HG03280 (cell line): ENCODE measurements around the gene PEX14.

ENCODE experiments used
- ATAC-seq: cut with Tn5 transposase; IDR thresholded peaks from one replicate; pipeline ENCODE4 v1.9.1; 2021; ENCODE audit warnings: mild to moderate bottlenecking, moderate library complexity; ENCODE audit not compliant: unreplicated experiment

Gene PEX14

DNA sequence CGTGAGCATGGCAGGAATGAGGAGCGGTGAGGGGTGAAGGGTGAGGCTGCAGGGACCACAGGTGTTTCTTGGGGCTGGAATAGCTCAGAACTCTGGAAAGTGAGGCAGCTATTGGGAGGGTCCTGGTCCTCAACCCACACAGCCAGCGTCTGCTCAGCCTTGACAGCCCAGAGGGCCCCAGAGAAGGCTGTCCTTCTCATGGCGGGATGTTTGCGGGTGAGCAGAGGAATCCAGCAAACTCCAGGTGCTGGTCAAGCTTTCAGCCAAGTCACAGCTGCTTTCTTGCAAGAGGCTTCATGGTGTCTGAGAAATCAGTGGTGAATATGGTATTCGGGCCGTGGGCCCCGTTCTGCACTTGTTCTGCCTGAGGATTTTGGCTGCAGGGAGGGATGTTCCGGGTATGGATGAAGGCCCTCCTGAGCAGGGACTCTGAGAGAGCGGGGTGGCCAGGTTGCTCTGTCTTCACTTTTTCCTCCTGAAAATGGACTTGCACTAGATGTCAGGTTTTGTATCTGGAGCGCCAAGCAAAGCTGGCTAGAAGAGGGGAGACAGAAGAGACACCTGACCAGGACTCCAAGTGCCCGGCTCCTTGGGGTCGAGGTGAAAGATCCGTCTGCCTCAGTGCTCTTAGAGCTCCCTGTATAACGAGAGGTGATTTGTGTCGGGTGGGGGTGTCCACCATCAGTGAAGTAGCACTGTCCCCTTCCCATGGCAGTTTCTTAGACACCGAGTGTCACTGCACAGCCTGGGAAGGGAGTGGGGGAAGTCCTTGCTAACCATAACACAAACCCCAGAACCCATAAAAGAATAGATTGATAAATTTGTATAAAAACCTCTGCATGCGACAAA lies 139.9 kb downstream of the PEX14 start:
- ATAC-seq = no peak

DNA sequence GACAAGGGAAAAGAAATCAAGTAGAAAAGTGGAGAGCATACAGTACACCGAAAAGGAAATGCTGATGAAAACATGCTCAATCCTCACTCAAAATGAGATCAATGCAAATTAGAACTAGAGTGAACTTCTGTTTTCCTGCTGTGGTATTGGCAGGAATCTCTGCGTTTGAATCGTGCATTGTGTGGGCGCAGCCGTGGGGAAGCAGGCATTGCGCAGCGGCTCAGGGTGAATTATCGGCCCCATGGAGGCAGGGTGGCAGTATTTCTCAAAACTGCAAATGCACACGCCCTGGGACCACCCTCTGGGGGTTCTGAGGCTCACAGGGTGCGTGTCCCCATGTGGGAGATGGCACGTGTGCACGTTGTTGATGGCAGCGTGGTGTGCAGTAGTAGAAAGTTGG lies 140.6 kb downstream of the PEX14 start:
- no peak for ATAC-seq

DNA sequence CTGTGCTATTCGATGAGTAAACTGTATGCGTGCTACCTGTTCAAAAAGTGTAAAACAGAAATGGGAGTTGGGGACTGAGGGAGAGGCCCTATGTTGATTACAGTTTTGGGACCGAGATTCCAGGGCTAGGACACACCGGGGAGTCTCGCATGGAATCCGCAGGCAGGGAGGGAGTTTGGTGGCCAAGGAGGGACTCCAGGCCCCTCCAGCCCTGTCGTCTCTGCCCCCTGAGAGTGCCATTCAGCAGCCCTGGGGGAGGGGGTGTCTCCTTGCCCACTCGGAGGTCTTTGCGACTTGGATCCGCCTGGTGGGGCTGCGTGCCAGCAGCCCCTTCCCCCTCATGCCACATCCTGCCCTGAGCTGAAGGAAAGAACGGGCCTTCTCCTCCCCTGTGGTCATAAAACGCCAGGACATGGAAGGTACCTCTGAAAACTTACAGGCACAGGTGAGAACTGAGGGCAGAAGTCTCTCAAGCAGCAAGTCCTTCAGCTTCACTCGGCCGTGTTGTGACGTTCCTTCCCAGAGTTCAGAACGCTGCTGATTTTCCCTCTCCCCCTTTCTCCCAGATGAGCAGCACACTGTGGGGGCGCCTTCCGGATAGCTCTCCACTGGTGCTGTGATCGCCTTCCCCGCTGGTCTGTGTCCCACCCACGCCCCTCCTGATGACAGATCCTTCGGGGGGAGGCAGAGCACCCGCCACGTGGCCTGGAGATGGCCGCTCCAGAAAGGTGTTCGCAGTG lies 141.4 kb downstream of the PEX14 start:
- ATAC-seq = no peak

DNA sequence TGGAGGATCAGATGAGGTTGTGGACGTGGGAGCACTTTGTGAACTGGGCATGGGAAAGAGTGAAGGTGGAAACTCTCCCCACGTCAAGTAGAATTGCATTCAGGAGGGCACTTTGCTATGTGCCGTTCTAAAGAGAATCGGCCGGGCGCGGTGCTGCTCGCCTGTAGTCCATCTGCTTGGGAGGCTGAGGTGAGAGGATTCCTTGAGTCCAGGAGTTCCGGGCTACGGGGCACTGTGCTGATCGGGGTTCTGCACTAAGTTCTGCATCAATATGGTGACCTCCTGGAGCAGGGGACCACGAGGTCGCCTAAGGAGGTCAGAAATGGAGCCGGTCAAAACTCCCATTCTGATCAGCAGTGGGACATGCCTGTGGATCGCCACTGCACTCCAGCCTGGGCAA lies 141.9 kb downstream of the PEX14 start:
- ATAC-seq = no peak

DNA sequence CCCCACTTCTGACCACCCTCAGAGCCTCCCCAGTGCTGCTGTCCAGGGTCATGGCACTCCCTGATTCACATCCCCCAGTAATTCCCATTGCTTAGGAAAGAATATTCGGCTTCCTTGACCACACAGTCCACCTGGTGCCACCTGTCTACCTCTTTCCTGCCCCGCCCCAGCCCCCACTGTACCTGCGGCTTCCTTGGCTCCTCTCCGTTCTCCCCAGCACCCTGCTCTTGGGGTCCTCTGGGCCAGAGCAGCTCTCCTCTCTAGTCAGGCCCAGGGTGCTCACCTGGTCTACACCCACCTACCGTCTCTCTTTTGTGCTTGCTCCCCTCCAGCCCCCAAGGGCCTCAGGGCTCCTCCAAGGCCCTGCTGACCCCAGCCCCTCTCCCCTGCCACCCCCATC lies 142.6 kb downstream of the PEX14 start:
- ATAC-seq = no peak

DNA sequence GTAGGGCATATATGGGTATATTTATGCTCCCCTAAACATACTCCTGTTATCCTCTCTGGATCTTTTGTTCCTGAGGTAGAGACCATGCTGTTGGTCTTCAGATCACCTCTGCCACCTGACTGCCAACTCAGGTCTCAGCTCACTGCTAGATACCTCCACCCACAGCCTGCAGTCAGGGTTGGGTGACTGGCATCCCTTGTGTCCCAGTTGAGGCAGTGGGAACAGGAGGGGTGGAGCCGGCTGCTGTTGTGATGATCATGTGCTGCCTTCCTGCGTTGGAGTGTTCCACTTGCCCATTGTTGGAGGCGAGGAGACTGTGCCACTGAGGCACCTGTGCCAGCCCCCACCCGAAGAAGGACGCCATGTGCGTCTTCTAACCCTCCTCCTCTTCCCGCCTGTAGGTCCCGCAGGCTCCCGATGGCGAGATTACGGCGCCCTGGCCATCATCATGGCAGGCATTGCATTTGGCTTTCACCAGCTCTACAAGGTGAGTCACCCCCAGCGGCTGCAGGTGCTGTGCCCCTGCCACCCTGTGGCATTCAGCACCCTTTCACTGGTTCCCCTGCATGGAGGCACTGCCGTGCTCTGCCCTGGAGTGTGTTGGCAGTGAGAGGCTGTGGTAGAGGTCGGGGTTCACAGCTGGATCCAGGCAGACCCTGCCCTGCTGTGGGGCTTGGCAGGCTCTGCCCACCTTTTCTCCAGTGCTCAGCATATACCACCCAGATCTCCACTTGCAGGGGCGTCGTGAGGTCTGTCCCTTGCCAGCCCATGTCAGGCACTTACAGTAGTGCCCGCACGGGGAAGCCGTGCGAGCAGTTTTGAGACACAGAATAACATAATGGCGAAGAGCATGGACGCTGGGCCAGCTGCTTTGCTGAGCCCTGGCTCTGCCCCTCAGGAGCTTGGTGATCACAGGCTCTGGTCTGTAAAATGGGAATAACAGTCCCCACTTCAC lies 143.5 kb downstream of the PEX14 start:
- ATAC-seq = no peak

DNA sequence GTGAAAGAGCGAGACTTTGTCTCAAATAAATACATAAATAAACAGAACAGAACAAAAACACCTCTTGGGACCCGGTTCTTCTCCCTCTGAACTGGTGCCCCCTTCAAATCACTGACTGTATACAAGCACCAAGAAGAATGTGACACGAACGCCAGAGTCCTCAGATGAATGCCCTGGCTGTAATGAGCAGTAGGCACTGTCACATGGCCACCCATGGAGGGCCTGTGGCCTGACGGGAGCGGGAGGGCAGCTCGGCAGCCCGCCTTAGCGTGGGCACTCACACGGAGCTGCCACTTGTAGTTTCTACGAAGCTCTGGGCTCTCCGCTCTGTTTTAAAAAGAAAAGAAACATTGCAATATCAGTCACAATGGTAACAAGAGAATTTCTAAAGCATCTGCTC lies 146.0 kb downstream of the PEX14 start:
- no peak for ATAC-seq

DNA sequence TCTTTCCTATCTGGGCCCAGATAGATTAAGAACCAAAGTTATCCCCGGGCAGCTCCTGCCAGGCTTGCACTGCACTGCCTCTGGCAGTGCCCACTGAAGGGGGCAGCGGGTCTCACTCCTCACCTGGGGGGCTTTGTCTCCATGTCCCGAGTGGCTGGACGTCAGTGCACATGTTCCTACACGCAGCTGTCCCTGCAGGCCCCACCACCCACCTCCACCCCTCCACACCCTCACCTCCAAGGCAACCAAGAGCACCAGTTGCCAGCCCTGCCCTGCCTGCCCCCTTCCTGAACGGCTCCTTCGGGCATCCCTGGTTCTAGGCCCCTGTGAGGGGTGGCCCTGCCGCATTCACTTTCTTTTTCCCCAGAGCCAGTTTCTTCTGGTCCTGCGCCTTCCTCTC lies 147.2 kb downstream of the PEX14 start:
- no peak for ATAC-seq

DNA sequence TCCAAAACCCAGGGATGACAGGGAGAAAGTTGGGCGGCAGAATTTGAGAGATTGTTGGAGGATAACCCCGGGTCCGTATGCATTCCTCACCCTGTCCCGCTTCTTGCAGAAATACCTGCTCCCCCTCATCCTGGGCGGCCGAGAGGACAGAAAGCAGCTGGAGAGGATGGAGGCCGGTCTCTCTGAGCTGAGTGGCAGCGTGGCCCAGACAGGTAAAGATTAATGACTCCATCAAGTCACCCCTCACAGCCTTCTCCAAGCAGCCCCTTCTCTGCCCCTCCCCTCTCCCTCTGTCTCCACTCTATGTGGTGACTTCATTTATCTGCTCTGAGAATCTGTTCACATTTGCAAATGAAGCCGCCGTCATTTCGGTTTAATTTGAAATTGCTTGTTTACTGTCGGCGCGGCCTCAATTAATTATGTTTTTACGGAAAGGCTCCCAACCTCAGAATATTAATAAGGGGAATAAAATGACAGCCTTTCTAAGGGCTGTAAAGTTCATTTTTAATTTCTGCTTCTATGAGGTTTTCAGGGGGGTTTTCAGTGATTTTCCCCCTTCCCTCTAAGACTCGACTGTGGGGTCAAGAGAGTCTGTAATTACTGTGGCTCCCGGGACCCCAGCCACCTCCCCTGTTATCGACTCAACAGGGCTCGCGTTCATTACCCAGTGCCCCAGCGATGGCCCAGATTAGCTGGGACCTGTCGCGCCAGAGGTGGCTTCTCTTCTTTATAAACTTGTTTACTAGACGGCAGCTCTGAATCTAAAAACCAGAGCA lies 148.3 kb downstream of the PEX14 start:
- ATAC-seq = no peak

DNA sequence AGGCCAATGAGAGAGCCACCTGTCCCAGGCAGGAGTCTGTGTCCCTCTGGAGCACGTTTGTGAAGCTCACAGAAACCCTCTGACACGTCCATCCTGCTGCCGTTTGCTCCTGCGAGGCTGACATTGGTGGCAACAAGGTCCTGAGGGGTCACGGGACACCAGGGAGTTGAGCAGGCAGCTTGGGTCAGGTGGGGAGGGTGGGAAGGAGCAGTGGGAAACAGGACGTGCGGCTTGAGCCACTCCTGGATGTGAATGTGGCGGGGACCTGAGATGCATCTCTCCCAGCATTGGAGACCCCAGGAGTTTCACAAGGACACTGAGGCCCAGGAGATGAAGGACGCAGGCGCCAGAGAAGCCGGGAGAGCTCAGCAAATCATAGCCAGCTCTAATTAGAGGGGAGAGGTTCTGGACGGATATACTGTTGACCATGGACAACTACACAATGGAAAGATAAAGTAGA lies 149.0 kb downstream of the PEX14 start:
- no peak for ATAC-seq

DNA sequence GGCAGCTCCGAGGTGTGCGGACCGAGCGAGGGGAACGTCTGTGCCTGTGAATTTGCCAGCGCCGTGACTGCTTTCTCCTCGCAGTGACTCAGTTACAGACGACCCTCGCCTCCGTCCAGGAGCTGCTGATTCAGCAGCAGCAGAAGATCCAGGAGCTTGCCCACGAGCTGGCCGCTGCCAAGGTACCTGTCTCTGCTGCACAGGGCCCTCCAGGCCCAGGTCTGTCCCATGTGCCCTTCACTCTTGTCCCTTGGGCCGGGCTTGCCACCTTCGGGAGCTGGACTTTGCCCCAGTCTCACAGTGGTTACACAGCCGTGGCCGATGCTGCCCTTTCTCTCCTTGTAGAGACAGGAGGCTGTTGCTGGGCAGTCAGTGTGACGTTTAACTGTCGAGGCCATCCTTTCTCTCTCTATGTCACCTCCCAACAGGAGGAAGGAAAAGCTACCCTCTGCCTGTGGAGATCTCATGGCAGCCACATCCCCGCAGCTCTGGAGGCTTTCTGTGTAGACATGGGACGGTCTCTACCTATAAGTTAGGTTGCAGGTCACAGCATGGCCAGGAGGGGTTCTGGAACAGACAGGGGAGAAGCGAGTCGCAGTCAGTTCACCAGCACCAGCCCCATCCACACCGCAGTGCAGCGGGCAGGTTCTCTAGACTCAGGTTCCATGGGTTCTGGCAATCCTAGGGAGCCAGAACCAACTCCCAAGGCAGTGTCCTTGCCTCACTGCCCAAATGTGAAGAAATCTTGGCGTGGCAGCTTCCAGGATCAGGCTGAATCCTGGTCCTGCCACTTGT lies 149.7 kb downstream of the PEX14 start:
- ATAC-seq = no peak

DNA sequence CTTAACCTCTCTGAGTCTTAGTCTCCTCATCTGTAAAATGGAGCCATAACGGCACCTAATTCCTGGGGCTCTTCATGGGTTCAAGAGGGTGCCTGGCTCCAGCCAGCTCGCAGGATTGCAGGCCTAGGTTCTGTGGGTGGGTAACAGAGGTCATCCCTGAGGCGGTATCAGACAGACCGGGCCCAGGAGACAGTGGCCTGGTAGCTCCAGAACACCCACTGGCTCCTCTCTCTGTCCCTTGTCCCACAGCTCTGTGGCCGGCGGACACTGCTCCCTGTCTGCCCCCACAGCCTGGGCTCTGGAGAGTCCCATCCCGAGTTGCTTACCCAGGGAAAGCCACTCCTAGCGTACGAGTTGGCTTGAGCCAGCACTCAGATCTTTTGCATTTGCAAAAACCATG lies 150.3 kb downstream of the PEX14 start:
- no peak for ATAC-seq

DNA sequence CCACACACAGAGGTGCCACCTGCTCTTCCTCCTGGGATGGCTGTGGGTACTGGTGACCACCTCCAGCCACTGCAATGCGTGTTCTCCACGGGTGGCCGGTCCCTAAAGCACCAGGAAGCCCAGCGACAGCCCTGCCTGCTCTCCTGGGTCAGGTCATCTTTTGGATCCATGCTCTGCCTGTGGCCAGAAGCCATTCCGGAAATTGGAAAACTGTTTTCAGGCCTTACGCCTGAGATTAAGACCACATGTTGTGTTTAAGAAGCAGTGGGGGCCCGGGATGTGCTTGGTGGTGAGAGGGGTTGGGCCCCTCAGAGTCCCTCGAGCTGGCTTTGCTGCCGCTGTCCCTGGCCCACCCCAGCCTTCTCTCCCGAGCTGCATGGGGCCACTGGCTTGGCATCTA lies 150.8 kb downstream of the PEX14 start:
- ATAC-seq = no peak

DNA sequence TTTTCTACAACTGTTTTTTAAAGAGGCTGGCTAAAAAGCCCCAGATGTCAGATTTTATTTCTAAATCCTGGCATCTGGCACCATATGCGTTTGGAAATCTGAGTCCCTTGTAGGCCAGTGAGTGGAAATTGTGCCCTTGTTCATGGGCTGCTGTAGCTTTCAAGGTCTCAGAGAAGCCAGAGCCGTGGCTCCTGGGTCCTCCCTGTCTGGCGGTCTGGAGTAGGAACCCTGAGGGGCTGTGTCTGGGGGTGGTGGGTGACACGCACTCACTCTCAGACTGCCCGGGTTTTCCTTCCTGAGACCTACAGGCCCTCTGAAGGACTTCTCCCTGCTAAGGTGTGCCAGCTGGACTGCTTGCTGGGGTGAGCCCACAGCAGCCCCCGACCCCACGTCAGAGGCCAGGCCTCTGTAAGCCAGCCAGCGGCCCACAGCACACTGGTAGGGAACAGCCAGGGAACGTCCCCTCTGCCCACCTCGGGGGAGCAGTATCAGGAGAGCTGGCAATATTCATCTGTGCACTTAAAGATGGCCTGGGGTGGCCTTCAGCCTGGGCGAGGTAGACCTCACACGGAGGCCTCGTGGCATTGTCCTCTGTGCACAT lies 151.5 kb downstream of the PEX14 start:
- no peak for ATAC-seq

DNA sequence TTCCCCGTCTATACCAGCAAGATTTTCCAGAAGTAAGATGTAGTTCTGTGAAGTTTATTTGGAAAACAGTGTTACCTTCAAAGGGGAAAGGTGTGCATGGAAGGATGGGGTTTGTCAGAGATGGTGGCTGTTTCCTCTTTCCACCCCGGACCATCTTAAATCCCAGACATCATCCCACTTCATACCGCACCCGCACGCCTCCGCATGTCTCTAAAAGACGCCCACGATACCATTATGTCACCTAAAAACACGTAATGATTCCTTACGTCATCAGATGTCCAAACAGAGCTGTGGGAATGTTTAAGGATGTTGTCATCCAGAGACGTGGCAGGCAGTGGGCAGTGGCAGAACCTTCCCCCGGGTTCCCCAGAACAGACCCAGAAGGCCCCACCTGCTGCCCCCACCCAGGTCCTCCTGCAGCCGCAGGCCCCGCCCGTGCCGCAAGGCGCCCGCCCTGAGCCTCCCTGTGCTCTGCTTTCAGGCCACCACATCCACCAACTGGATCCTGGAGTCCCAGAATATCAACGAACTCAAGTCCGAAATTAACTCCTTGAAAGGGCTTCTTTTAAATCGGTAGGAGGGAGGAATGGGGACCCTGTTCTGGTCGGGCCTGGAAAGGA lies 152.2 kb downstream of the PEX14 start:
- ATAC-seq = no peak

DNA sequence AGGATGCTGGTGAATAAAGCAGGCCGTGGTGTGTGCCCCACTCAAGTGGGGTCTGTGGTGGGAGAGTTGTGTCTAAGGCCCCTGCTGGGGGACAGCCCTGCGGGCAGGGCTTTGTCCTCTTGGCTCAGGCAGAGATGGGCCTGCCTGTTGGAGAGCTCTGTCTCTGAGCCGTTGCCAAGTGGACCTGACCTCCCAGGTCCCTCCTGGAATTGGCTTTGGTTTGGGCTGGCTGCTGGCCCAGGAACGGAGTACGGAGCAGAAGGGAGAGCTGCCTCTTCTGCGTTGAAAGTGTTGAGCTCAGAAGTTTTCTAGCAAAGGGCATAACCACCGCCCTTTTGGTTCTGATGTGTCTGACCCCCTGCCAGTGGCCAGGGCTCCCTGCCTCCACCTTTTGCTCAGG lies 153.9 kb downstream of the PEX14 start:
- ATAC-seq = no peak

DNA sequence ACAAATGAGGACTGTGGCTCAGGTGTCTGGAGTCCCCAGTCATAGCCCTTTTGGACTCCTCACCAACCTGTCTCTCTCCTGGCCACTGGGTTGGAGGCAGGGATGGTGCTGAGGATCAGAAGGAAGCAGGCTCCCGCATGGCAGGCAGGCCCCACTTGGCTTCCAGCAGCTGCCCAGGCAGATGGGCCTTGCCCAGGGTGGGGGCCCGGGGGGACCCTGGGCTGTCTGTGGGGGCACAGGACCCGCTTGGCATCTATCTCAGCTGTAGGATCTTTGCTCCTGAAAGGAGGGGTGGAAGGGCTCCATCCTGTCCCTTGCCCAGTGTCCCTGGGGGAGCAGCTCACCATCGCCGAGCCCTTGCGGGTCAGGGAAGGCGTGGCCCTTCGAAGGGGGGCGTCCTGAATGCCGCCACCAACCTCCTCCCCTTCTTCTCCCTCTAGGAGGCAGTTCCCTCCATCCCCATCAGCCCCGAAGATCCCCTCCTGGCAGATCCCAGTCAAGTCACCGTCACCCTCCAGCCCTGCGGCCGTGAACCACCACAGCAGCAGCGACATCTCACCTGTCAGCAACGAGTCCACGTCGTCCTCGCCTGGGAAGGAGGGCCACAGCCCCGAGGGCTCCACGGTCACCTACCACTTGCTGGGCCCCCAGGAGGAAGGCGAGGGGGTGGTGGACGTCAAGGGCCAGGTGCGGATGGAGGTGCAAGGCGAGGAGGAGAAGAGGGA lies 154.5 kb downstream of the PEX14 start:
- no peak for ATAC-seq
